ENCODE data around the gene CD7. TPM values are rescaled to one million over a fixed set of nuclear protein-coding genes. Genes with fewer than 3 reads are reported as not detected.

Gene CD7
- total RNA-seq, 4 donors from 2014 or later, result 0.45 to 3.0 (median 2.5) TPM; not detected in 1

DNA sequence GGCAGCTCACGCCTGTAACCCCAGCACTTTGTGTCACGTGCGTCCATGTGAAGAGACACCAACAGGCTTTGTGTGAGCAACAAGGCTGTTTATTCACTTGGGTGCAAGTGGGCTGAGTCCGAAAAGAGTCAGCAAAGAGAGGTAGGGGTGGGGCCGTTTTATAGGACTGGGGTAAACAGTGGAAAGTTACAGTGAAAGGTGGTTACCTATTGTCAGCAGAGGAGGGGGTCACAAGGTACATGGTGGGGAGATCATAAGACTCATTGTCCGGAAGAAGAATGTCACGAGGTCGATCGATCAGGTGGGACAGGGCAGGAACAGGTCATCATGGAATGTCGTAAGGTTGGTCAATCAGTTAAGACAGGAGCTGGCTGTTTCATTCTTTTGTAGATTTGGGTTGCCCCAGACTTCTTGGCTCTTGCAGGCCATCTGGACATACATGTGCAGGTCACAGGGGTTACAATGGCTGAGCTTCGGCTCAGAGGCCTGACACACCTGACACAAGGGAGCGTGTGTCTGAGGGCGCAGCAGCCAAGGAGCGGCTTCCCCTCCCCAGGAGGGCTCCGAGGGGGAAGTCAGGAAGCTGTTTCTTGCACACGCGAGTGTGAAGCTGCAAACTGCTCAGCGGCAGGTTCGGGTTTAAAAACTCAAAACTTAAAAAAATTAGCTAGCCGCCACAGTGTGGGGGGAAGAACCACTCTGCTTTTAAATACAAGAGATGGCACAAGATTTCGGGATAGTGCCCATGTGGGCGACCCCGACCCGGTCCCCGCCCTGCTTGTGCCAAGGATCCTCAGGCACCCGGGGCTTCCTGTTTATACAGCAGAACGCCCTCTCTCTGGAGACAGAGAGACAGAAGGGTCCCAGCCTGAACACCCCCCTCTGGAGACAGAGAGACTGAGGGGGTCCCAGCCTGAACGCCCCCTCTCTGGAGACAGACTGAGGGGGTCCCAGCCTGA, 29.2 kb upstream of the CD7 start:
- H3K27me3 ChIP-seq, result no peaks in the 10 kb centered on the region
- intact Hi-C loops (cut with DNase I), result no loop called here
- no peak overlapping the region for H3K27ac ChIP-seq
- no peak for DNase-seq
- TF ChIP-seq POLR2A (IDR thresholded peaks at IDR 0.05) (no peak), CTCF (IDR thresholded peaks at IDR 0.05) (no peak)
- no peak overlapping the region for H3K4me3 ChIP-seq (replicated peaks in 1 of 3)
- peaks cover 0 to 6% of the 10 kb centered on the region in 2 donors for H3K4me1 ChIP-seq
- 73 to 85% methylated on average over 27 of the region's 28 CpGs for WGBS, 2 donors
- no peaks in the 10 kb centered on the region for H3K36me3 ChIP-seq
- no peaks in the 10 kb centered on the region for H3K9me3 ChIP-seq

GRCh38 chr17:82345151-82345976, 28.0 kb upstream of the CD7 start:
- Histone ChIP-seq H3K27me3 (no peaks in the 10 kb centered on the region), H3K27ac (no peak overlapping the region), H3K4me3 (replicated peaks in 1 of 3) (no peak overlapping the region), H3K4me1 (peaks cover 0 to 6% of the 10 kb centered on the region in 2 donors), H3K9me3 (no peaks in the 10 kb centered on the region), H3K36me3 (no peaks in the 10 kb centered on the region)
- DNase-seq, result no peak
- TF ChIP-seq CTCF (IDR thresholded peaks at IDR 0.05), result no peak
- TF ChIP-seq POLR2A (IDR thresholded peaks at IDR 0.05), result no peak
- intact Hi-C loops (cut with DNase I), result no loop called here
- 84 to 91% methylated on average over 40 to 42 of the region's 42 CpGs for WGBS, 2 donors

GRCh38 chr17:82344175-82344907, 26.9 kb upstream of the CD7 start:
- Histone ChIP-seq H3K27ac (no peak overlapping the region), H3K4me3 (replicated peaks in 1 of 3) (no peak overlapping the region), H3K36me3 (no peaks in the 10 kb centered on the region), H3K27me3 (no peaks in the 10 kb centered on the region), H3K9me3 (no peaks in the 10 kb centered on the region), H3K4me1 (peaks cover 2 to 9% of the 10 kb centered on the region in 2 donors)
- TF ChIP-seq CTCF (IDR thresholded peaks at IDR 0.05), result no peak
- TF ChIP-seq POLR2A (IDR thresholded peaks at IDR 0.05), result no peak
- 77 to 86% methylated on average over 11 to 15 of the region's 24 CpGs for WGBS, 2 donors
- no peak for DNase-seq
- intact Hi-C loops (cut with DNase I), result no loop called here

DNA sequence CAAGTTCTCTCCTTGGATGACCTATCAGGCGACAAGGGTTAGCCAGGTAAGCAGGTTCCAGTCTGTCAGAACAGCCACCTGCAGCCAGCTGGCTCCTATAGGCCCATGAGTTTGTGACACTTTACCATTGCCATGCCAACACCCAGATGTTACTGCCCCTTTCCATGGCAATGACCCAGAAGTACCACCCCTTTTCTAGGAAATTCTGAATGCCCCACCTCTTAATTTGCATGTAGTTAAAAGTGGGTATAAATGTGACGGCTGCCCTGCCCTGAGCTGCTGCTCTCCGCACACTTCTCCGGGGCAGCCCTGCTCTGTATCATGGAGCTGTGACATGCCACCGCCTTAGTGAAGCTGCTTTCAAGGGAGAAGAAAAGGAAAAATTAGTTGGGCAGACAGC, 26.2 kb upstream of the CD7 start:
- H3K36me3 ChIP-seq, result no peaks in the 10 kb centered on the region
- no peaks in the 10 kb centered on the region for H3K27me3 ChIP-seq
- H3K4me3 ChIP-seq (replicated peaks in 1 of 3), result no peak overlapping the region
- TF ChIP-seq POLR2A (IDR thresholded peaks at IDR 0.05) (no peak), CTCF (IDR thresholded peaks at IDR 0.05) (no peak)
- DNase-seq, result no peak
- intact Hi-C loops (cut with DNase I), result no loop called here
- 91% methylated on average over 5 of the region's 5 CpGs for WGBS, 2 donors
- H3K9me3 ChIP-seq, result no peaks in the 10 kb centered on the region
- no peak overlapping the region for H3K27ac ChIP-seq
- peaks cover 5 to 12% of the 10 kb centered on the region in 2 donors for H3K4me1 ChIP-seq

Measured in thyroid gland (tissue), 4 donors.